Mucosa of gallbladder (tissue), 1 donor: ENCODE data around the gene CDY1. TPM values are rescaled to one million over a fixed set of nuclear protein-coding genes. Genes with fewer than 3 reads are reported as not detected.
"Not testable (repeated sequence)": the region's sequence is repeated elsewhere in the genome, so short reads cannot be mapped to it uniquely, and the experiment has no call there.

ENCODE experiments used
- DNase-seq: peaks from one replicate; pipeline ENCODE4 v3.0.0-alpha.2; 2020; ENCODE audit warnings: low spot score
- total RNA-seq: library from RNA; stranded (reverse); gene quantifications from one replicate; pipeline ENCODE4 v1.2.1, GENCODE V29; 2021
- donor health status: DM: no; HTN: no; CAD: no.

CDY1 gene, protein sequence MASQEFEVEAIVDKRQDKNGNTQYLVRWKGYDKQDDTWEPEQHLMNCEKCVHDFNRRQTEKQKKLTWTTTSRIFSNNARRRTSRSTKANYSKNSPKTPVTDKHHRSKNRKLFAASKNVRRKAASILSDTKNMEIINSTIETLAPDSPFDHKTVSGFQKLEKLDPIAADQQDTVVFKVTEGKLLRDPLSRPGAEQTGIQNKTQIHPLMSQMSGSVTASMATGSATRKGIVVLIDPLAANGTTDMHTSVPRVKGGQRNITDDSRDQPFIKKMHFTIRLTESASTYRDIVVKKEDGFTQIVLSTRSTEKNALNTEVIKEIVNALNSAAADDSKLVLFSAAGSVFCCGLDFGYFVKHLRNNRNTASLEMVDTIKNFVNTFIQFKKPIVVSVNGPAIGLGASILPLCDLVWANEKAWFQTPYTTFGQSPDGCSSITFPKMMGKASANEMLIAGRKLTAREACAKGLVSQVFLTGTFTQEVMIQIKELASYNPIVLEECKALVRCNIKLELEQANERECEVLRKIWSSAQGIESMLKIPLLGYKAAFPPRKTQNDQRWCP
- total RNA-seq: not detected

GRCh38 chrY:25621817-25622216, at the start of gene CDY1:
CDY1 (plus strand) TSS chrY:25622117; CDS start chrY:25622443, 326 bp downstream.
- not testable (repeated sequence) for DNase-seq

GRCh38 chrY:25593336-25593735, 28.6 kb upstream of the CDY1 start:
- not testable (repeated sequence) for DNase-seq

- not testable (repeated sequence) for DNase-seq
Observed at GRCh38 chrY:25620209-25620608, 1.7 kb upstream of the CDY1 start.

GRCh38 chrY:25626524-25626923, 4.6 kb downstream of the CDY1 start:
- not testable (repeated sequence) for DNase-seq

- not testable (repeated sequence) for DNase-seq
Observed at GRCh38 chrY:25630383-25631112, 8.6 kb downstream of the CDY1 start.

GRCh38 chrY:25639852-25640251, 17.9 kb downstream of the CDY1 start:
- not testable (repeated sequence) for DNase-seq

DNA sequence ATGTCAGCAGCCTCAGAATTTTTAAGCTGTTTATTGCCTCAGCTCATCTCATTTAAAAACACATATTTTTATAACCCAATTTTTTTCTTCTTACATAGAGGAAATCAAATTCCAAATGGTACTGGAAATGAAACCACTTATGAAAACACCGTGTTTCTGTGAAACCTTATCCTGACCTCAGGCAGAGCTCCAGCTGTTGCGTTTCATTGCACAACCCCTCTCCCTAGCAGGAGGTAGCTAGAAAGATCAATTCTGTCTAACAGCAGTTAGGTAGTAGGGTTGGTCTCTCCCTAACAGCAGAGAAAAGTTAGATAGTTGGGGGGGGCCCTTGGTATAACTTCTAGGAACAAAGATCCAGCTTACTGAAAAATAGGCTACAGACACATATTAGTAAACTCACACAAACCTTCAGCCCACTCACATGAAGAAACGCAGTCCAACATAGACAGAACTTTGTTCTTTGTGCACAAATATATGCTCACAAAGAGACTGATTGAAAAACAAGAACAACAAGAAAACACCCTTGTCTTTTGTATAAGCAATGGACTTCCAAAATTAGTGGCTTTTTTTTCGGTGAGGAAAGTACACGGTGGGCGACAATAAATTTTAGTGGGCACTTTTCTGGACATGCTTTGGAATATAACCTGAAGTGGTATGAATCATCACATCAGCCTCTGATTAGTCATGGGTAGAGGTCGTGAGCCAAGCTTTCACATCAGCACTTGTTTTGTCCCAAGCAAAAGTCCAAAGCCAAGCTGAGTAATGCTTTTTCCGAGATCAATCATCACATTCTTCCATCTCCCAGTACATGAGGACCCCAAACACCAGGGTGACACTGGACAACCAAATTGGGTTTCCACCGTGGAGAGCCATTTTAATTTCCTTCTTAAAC, 21.4 kb downstream of the CDY1 start:
- DNase-seq: not testable (repeated sequence)
